GM19452 (cell line): ENCODE results near the gene SLC25A28.

Experiments
- ATAC-seq: cut with Tn5 transposase; IDR thresholded peaks from one replicate; pipeline ENCODE4 v1.9.1; 2021; ENCODE audit not compliant: unreplicated experiment

The SLC25A28 gene

GRCh38 chr10:99593312-99593711 is 26.9 kb downstream of the SLC25A28 start:
- ATAC-seq = no peak

- no peak for ATAC-seq
These were observed 29.4 kb downstream of the SLC25A28 start for GRCh38 chr10:99590799-99591198.

GRCh38 chr10:99583687-99584086 is 36.6 kb downstream of the SLC25A28 start:
- ATAC-seq = no peak

GRCh38 chr10:99582255-99582770 is 37.9 kb downstream of the SLC25A28 start:
- ATAC-seq = no peak

- ATAC-seq = no peak
These were observed 40.3 kb downstream of the SLC25A28 start for GRCh38 chr10:99579971-99580370.

GRCh38 chr10:99573790-99574189 is 46.4 kb downstream of the SLC25A28 start:
- no peak for ATAC-seq

- ATAC-seq = no peak
These were observed 48.4 kb downstream of the SLC25A28 start for GRCh38 chr10:99571816-99572215.

- ATAC-seq = no peak
These were observed 50.3 kb downstream of the SLC25A28 start for GRCh38 chr10:99569961-99570360.

- ATAC-seq = no peak
These were observed 50.8 kb downstream of the SLC25A28 start for GRCh38 chr10:99569253-99569939.

GRCh38 chr10:99565166-99565565 is 55.1 kb downstream of the SLC25A28 start:
- no peak for ATAC-seq

GRCh38 chr10:99564361-99564760 is 55.9 kb downstream of the SLC25A28 start:
- ATAC-seq = no peak

- no peak for ATAC-seq
These were observed 57.6 kb downstream of the SLC25A28 start for GRCh38 chr10:99562631-99563030.
